ENCODE results near the gene NEK6.

GRCh38 chr9:124320062-124320973 lies 62.6 kb downstream of the NEK6 start:
- TF ChIP-seq, protein P1, sequence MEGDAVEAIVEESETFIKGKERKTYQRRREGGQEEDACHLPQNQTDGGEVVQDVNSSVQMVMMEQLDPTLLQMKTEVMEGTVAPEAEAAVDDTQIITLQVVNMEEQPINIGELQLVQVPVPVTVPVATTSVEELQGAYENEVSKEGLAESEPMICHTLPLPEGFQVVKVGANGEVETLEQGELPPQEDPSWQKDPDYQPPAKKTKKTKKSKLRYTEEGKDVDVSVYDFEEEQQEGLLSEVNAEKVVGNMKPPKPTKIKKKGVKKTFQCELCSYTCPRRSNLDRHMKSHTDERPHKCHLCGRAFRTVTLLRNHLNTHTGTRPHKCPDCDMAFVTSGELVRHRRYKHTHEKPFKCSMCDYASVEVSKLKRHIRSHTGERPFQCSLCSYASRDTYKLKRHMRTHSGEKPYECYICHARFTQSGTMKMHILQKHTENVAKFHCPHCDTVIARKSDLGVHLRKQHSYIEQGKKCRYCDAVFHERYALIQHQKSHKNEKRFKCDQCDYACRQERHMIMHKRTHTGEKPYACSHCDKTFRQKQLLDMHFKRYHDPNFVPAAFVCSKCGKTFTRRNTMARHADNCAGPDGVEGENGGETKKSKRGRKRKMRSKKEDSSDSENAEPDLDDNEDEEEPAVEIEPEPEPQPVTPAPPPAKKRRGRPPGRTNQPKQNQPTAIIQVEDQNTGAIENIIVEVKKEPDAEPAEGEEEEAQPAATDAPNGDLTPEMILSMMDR (IDR thresholded peaks at IDR 0.05; ENCODE audit: low read depth, low read length), result peak; percentile 74
- no peak for TF ChIP-seq EZH2phosphoT487 (IDR thresholded peaks at IDR 0.05; ENCODE audit: low read depth)
